Stimulated activated CD4-positive, alpha-beta T cell treated with anti-CD3 and anti-CD28 coated beads, Interleukin-4, amount 100 ng/mL, for 24 hours (primary cell): Measurements from ENCODE around the gene CCDC73.
"Not testable (repeated sequence)": the region's sequence is repeated elsewhere in the genome, so short reads cannot be mapped to it uniquely, and the experiment has no call there.

Source experiments
- DNase-seq: peaks from one replicate; pipeline ENCODE4 v3.0.0-alpha.2; 2020

CCDC73 gene

DNA sequence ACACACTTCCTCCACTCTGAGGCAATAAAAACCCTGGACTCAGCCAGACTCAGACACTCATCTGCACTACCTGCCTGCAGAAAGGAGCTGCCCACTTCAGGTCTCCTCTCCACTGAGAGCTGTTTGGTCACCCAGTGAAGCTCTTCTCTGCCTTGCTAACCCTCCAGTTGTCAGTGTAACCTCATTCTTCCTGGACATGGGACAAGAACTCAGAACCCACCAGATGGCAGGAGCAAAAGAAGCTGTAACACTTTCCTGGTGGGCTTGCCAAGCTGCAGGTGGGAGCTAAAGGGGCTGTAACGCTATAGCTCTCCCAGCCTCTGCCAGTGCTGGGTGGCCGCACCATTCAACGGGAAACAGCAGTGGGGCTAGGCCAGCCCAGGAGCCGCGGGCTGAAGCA lies 89.7 kb downstream of the CCDC73 start:
- DNase-seq = no peak

DNA sequence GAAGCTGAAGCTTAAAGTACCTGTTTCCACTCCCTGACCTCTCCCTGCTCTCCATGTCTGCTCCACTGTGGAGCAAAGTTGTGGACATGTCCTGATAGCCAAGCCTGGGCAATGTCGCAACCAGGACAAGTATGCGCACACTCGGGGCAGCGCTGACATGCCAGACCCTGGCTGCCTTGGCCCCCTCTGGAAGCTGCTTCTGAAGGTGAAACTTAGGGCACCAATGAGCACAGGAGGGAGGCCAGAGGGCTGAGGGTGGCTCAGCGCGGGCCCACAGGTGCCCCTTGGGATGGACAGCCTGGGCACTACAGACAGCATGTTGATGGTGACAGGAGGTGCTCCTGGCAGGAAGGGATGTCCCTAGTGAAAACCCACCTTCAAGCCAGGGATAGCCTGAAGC lies 90.2 kb downstream of the CCDC73 start:
- no peak for DNase-seq

DNA sequence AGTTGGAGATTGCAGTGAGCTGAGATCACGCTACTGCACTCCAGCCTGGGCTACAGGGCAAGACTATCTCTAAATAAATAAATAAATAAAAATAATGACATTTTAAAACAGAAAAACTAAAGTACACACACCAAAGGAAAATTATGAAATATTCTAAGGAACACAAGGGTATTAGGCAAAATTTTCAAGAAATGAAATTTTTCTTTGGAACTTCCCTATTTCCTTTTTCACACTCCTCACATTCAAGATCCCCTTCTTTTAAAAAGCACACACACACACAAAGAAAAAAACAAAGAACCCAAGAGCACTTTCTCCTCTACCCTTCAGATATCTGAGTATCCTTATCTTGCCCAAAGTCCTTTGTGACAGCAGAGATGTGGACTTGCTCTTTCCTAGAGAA lies 92.8 kb downstream of the CCDC73 start:
- no peak for DNase-seq

DNA sequence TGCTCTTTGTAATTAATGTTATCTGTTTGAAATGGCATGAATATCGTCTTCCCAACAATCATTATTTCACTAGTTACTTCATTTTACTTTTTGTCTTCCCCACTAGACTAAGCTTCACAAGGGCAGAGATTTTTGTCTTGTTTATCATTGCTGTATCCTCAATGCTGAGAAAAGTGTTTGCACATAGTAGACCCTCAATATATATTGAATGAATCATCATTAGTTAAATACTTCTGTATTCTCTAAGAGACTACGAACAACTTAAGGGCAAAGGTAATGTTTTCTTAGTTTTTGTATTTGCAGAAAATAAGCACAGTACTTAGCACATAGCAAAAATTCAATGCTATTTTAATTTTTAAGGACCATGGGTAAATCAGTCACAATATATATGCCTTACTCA lies 95.9 kb downstream of the CCDC73 start:
- DNase-seq = no peak

DNA sequence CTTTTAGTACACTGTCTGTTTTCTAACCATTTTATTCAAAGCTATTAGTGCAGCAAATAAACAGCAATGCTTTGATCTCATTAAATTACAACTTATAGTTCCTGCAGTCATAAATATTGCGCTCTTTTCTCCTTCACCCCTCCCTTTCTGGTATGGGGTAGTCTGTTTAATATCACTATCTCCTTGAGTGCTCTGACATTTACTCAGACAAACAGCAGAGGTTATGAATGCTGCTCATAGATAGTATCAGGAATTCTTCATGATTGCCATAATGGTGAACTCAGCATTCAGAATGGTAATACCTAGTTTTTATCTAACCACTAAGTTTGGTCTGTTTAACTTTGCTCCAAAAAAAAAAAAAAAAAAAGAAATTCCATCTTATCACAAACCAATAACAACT lies 123.4 kb downstream of the CCDC73 start:
- DNase-seq = no peak

DNA sequence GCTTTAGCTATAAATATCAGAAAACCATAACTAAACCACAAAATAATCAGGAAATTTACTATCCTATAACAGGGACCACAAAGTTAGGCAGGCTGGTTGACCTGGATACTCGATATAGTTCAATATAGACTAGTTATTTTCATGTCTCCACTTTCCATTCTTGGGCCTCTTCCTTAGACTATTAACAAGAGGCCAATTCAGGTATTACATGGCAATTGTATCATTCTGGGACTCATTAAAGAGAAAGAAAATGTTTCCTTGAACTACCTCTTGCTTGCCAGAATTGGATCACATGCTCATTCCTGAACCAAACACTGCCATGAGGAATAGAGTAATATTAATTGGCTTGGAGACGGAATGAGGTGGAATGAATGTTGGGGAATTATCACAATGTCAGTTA lies 134.8 kb downstream of the CCDC73 start:
- no peak for DNase-seq

GRCh38 chr11:32658639-32659406 lies 135.6 kb downstream of the CCDC73 start:
- no peak for DNase-seq

GRCh38 chr11:32643526-32643925 lies 150.9 kb downstream of the CCDC73 start:
- DNase-seq = no peak

DNA sequence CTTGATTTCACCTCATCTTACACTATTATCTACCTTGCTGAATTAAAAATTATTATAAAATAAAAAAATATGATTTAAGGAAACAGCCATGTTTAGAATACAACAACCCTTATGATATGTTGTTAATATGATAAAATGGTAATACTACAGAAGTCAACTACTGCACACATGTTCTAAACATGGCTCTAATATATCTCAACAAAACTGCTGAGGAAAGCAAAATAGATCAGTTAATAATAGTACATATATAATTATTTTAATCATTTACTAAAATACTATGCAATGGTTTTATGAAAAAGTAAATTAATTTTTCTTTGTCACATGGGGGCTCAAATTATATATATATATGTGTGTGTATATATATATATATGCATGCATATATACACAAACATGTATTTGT lies 153.1 kb downstream of the CCDC73 start:
- no peak for DNase-seq

- DNase-seq = no peak
These were observed 158.6 kb downstream of the CCDC73 start for GRCh38 chr11:32635819-32636218.

- DNase-seq = no peak
These were observed 163.6 kb downstream of the CCDC73 start for GRCh38 chr11:32630844-32631243.

GRCh38 chr11:32616903-32617302 lies 177.6 kb downstream of the CCDC73 start:
- DNase-seq = no peak

- DNase-seq = no peak
These were observed 179.0 kb downstream of the CCDC73 start for GRCh38 chr11:32615422-32615821.

- DNase-seq = no peak
These were observed 180.8 kb downstream of the CCDC73 start for GRCh38 chr11:32613500-32614151.

DNA sequence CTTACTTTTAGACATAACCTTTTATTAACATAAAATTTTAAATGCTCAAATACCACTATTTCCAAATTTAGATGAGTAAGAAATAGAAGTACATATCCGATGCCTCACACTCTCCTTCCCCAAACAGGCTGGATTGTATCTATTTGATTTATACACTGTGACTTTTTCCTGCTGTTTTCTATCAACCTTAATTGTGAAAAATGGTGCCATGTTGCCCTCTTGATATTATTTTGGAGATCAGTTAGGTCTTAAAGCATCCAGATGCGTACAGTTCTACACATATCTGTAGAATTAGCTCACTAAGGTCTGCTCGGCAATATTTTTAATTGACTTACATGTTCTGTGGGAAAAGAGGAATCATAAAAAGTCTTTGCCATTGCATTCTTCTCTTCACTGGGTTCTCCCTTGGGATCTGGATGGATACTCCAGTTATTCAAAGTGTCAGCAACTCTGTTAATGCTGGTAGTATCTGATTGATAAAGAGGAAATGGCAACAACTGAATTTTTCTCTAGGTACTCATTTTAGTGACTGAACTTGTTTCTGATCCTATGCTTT lies 183.6 kb downstream of the CCDC73 start:
- no peak for DNase-seq

DNA sequence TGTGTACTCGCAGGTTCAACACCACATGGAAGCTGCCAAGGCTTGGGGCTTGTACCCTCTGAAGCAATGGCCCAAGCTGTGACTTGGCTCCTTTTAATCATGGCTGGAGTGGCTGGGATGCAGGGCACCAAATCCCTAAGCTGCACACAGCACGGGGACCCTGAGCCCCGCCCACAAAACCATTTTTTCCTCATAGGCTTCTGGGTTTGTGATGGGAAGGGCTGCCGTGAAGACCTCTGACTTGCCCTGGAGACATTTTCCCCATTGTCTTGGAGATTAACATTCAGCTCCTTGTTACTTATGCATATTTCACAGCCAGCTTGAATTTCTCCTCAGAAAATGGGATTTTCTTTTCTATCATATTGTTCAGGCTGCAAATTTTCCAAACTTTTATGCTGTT lies 185.6 kb downstream of the CCDC73 start:
- not testable (repeated sequence) for DNase-seq

DNA sequence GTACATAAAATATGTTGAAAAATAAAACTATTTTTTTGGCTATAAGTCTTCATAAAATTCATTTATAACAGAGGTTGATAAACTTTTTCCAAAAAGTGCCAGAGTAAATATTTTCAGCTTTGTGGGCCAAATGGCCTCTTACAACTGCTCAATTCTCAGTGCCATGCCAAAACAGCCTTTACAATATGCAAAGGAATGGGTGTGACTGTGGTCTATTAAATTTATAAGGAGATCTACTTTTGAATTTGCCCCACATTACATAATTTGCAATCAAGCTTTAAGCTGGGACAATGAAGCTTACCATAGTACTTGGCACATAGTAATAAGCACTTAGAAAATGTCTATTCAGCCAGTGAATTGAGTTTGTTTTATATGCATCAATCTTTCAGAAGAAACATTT lies 188.2 kb downstream of the CCDC73 start:
- no peak for DNase-seq

DNA sequence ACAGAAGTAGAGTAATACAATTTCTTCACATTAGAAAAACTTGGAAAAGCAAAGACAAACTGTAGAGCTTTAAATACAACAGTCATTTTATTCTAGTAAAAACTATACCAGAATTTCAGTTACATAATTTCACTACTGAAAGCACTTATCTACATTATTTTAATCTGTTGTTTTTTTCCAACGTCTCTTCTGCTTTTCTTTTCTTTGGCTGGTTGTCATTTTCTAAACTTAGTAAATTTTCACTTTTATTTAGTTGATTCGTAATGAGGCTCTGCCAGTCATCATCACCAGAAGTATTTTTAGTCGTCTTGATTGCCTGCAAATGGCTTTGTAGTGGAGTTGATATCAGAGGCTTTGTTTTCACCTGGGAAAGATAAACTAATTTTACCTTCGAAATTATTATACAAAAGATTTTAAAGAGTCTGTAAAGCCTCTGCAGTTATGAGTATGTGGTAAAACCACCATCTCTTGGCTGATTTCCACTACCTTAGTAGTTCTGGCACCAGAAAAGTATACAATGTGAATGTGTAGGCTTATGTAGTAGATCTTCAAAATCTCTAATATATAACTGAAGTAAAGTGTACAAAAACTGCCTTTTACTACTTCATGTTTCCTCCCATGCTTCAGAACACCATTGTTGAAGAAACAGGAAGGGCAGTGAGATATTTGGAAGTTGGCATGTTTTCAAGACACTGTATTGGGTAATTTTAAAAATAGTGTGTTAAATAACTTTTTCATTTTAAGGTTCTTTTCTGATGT lies 191.6 kb downstream of the CCDC73 start:
- DNase-seq = no peak

DNA sequence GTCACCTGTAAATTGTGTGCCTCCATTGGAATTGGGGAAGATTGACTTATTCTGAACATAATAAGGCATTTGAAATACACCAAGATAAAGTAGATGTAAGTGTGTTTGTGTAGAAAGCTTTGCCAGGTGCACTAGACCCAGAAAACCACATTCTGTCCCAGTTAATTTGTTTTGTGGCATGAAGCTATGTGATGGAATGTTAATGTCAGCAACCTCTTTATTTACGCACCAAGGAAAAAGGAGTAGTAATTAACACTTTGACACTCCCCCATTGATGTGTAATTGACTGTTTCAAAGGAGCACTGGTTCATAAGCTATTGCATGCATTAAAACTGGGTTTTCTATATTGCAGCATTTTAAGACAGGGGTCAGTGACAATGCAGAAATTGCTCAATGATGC lies 196.5 kb downstream of the CCDC73 start:
- no peak for DNase-seq

GRCh38 chr11:32596114-32596513 lies 198.3 kb downstream of the CCDC73 start:
- DNase-seq = peak; percentile 58

- no peak for DNase-seq
These were observed 200.2 kb downstream of the CCDC73 start for GRCh38 chr11:32594272-32594671.

DNA sequence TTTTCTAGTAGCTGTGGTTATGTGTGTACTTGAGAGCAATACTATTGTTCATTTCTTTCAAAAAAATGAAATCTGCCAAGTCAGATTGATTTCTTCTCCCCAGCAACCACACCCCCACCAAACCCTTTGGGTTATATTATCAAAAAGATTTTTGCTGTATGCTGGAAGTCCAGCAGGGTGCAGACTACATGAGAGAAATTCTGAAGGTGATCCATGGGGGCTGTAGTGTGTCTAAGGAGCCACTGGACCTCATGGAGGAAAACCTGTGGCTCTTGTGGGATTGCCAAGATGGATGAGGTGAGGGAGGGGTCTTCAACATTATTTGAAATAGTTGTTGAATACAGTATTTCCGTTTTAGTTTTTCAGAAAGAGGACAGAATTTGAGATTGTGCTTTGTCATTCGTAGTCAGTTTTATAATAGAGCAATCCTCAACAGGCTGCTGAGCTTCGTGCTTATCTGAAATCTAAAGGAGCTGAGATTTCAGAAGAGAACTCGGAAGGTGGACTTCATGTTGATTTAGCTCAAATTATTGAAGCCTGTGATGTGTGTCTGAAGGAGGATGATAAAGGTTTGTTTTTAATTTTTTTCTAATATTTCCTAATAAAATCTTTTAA lies 207.8 kb downstream of the CCDC73 start:
- no peak for DNase-seq

DNA sequence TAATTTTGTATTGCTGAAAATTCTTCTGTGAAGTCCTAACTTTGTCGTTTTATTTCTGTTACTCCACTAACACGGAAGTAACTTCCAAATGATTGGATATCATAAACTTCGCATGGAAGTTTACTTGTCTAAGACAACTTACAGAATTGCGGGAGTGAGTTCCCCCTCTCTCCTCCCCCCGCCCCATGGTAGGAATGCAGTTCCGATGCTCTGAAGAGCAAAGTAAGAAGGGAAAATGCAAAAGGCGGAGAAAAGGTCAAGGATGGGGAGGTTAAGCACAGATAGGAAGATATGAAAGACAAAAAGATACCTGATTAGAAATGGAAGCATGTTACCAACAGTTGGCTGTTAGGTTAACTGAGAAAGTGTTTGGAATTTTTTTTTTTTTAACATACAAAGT lies 209.5 kb downstream of the CCDC73 start:
- no peak for DNase-seq
